Cerebellar cortex (tissue), 1 donor: ENCODE results near the gene GPSM3.
"Not testable (repeated sequence)": the region's sequence is repeated elsewhere in the genome, so short reads cannot be mapped to it uniquely, and the experiment has no call there.

Experiments used
- DNase-seq: peaks from one replicate; pipeline ENCODE4 v3.0.0-alpha.2; 2015; ENCODE audit warnings: low spot score

GPSM3 gene

GRCh38 chr6:32151181-32151862 lies 41.1 kb downstream of the GPSM3 start:
- DNase-seq: peak; percentile 94

GRCh38 chr6:32149932-32150870 lies 42.2 kb downstream of the GPSM3 start:
- DNase-seq: no peak

- DNase-seq: no peak
Measured at GRCh38 chr6:32149092-32149755, 43.2 kb downstream of the GPSM3 start.

- no peak for DNase-seq
Measured at GRCh38 chr6:32148289-32149091, 44.0 kb downstream of the GPSM3 start.

- no peak for DNase-seq
Measured at GRCh38 chr6:32147401-32148132, 44.9 kb downstream of the GPSM3 start.

GRCh38 chr6:32146687-32147086 lies 45.8 kb downstream of the GPSM3 start:
- no peak for DNase-seq

- no peak for DNase-seq
Measured at GRCh38 chr6:32146287-32146686, 46.2 kb downstream of the GPSM3 start.

- DNase-seq: not testable (repeated sequence)
Measured at GRCh38 chr6:32144238-32144637, 48.2 kb downstream of the GPSM3 start.
